Colonic mucosa (tissue), 4 donors: Measurements from ENCODE around the gene PDZRN3. TPM values are rescaled to one million over a fixed set of nuclear protein-coding genes. Genes with fewer than 3 reads are reported as not detected.

Source experiments
- DNase-seq: peaks from one replicate; pipeline ENCODE4 v3.0.0-alpha.2; 2020
- H3K27ac ChIP-seq: fragments of 200-600 bp; one replicate; pipeline ENCODE4 v1.8.0; 2021
- H3K27me3 ChIP-seq: fragments of 200-600 bp; one replicate; pipeline ENCODE4 v1.8.0; 2021
- H3K36me3 ChIP-seq: fragments of 200-600 bp; one replicate; pipeline ENCODE4 v1.8.0; 2021
- H3K4me1 ChIP-seq: fragments of 200-600 bp; one replicate; pipeline ENCODE4 v1.8.0; 2021; ENCODE audit warnings: mild to moderate bottlenecking
- H3K4me3 ChIP-seq: fragments of 200-600 bp; one replicate; pipeline ENCODE4 v1.8.0; 2021
- H3K9ac ChIP-seq, 2 donors: one replicate each; pipeline ENCODE4 v1.7.0; 2013; ENCODE audit warnings: control low read depth in 2 of 2, low read depth in 2 of 2, low read length in 2 of 2
- H3K9me3 ChIP-seq: fragments of 200-600 bp; one replicate; pipeline ENCODE4 v1.8.0; 2021
- intact Hi-C: fragments of 100-400 bp; cut with DNase I; formaldehyde crosslinking; loops from one replicate; pipeline ENCODE4 v1.14.1; 2022
- total RNA-seq, 2 donors: library from RNA; stranded (reverse); fragmentation: NEBNext Ultra II Directional in 1 of 2; extraction: Animal tissue kit (Norgen Biotek cat#: 25700) in 1 of 2; gene quantifications; one replicate each; pipeline ENCODE4 v1.2.1, GENCODE V29; 2021
- TF ChIP-seq, protein P1 (sequence below): fragments of 200-600 bp; IDR thresholded peaks from one replicate; pipeline ENCODE4 v1.8.0; 2022; ENCODE audit warnings: antibody characterized with exemption, mild to moderate bottlenecking
- donor health status: healthy.
- donor health status: DM: no; HTN: no; CAD: no.
- donor health status: DM: no; HTN: no; CAD: no.

The PDZRN3 gene
- total RNA-seq, 2 donors from 2014 or later, result 13.6 to 19.1 TPM

DNA sequence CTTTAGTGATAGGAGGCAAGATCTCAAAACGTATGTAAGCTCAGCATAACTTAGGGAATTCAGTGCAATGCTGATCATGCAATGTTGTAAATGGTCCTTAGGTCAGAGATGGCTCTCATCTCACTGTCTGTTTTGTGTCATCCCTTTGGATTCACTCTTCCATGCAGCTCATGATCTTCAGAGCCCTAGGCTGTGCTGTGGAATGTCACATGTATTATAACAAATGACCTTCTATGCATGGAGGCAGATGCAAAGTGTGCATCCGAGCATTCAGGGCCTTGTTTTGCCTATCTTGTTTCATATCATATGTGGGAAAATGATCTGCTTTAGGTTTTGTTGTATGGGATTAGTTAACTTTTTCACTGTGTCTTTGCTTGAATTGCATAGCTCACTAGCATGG, 40.5 kb upstream of the PDZRN3 start:
- TF ChIP-seq, protein P1, sequence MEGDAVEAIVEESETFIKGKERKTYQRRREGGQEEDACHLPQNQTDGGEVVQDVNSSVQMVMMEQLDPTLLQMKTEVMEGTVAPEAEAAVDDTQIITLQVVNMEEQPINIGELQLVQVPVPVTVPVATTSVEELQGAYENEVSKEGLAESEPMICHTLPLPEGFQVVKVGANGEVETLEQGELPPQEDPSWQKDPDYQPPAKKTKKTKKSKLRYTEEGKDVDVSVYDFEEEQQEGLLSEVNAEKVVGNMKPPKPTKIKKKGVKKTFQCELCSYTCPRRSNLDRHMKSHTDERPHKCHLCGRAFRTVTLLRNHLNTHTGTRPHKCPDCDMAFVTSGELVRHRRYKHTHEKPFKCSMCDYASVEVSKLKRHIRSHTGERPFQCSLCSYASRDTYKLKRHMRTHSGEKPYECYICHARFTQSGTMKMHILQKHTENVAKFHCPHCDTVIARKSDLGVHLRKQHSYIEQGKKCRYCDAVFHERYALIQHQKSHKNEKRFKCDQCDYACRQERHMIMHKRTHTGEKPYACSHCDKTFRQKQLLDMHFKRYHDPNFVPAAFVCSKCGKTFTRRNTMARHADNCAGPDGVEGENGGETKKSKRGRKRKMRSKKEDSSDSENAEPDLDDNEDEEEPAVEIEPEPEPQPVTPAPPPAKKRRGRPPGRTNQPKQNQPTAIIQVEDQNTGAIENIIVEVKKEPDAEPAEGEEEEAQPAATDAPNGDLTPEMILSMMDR, result no peak

DNA sequence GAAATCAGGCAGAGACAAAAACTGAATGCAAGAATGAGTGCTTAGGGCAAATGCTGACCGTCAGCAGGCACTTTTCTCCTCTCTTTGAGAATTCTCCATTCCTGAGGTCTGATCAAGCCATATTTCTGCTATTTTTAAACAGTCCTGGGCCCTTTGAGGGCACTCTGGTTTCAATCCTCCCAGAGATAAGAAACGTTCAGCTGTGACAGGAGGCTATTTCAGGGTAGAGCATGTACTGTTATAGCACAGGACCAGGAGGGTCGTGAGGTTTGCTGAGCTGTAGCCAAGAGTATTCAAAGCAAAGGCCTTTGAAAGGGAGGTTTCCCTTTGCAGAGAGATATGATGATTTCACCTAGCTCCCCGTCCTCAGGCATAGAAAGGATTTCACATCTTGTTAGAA, 39.6 kb upstream of the PDZRN3 start:
- no peaks in the 10 kb centered on the region for H3K36me3 ChIP-seq
- no peak overlapping the region for H3K9ac ChIP-seq
- no peak overlapping the region for H3K4me3 ChIP-seq
- H3K27ac ChIP-seq, result no peak overlapping the region
- H3K4me1 ChIP-seq, result no peaks in the 10 kb centered on the region
- intact Hi-C loops, result no loop called here
- TF ChIP-seq, protein P1, result no peak
- H3K27me3 ChIP-seq, result no peaks in the 10 kb centered on the region
- H3K9me3 ChIP-seq, result no peaks in the 10 kb centered on the region
- no peak for DNase-seq

More for the DNA sequence above, 40.5 kb upstream of the PDZRN3 start:
- Histone ChIP-seq H3K27me3 (no peaks in the 10 kb centered on the region), H3K9me3 (no peaks in the 10 kb centered on the region), H3K9ac (no peak overlapping the region), H3K4me3 (no peak overlapping the region), H3K4me1 (no peaks in the 10 kb centered on the region), H3K36me3 (no peaks in the 10 kb centered on the region), H3K27ac (no peak overlapping the region)
- intact Hi-C loops, result no loop called here
- DNase-seq, result no peak

DNA sequence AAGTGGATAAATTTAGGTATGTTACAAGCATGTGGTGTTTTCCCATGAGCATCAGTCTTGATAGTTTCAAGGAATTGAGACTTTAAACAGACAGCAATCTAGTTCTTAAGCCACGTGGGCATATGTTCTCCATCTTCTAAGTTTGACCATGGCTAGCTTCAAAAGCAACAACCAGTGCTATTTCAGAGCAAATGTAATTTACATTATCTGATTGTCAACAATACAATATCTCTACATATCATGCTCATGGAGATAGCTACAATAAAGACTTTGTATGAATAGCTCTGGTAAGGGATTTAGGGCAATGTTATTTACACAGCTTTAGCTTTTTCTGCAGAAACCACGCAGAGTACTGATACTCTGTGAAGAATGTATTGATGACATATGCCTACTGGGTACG, 38.8 kb upstream of the PDZRN3 start:
- H3K4me3 ChIP-seq, result no peak overlapping the region
- TF ChIP-seq, protein P1, result no peak

DNA sequence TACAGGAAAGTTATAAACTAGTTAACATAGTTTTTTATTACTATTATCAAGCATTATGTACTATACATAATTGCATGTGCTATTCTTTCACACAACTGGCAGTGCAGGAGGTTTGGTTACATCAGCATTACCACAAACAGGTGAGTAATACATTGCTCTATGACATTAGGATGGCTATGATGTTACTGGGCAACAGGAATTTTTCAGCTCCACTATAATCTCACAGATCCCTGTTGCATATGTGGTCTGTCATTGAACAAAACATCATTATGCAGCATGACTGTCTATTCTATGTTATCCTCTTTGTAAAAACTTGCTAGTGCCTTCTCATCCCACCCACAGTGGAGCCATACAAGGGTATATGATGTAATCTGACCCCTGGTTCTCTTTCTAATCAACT, 36.5 kb upstream of the PDZRN3 start:
- Histone ChIP-seq H3K9ac (no peak overlapping the region), H3K27me3 (no peaks in the 10 kb centered on the region), H3K4me3 (no peak overlapping the region), H3K9me3 (no peaks in the 10 kb centered on the region), H3K36me3 (no peaks in the 10 kb centered on the region), H3K4me1 (no peaks in the 10 kb centered on the region), H3K27ac (no peak overlapping the region)
- no peak for DNase-seq
- TF ChIP-seq, protein P1, result no peak
- intact Hi-C loops, result no loop called here

More for the DNA sequence above, 38.8 kb upstream of the PDZRN3 start:
- H3K4me1 ChIP-seq, result no peaks in the 10 kb centered on the region
- H3K9ac ChIP-seq, result no peak overlapping the region
- H3K27me3 ChIP-seq, result no peaks in the 10 kb centered on the region
- intact Hi-C loops, result no loop called here
- no peaks in the 10 kb centered on the region for H3K36me3 ChIP-seq
- H3K9me3 ChIP-seq, result no peaks in the 10 kb centered on the region
- H3K27ac ChIP-seq, result no peak overlapping the region
- no peak for DNase-seq

DNA sequence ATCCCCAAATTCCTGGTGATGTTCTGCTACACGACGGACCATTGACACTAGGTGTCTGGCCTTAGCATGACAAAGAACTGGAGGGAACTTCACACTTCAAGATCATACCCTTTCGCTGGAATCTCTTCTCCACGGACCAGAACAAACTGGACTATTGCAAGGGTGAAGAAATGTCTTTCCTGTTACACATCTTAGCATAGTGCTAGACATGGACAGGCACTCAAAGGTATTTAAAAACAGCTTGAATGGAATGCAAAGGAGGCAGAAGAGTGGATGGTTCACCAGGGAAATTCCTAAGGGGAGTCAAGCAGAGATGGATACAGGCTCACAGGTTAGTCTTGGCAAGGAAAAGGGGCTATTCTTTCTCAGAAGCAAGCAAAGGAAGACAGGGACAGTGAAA, 33.5 kb upstream of the PDZRN3 start:
- Histone ChIP-seq H3K4me1 (no peaks in the 10 kb centered on the region), H3K9me3 (no peaks in the 10 kb centered on the region), H3K36me3 (no peaks in the 10 kb centered on the region), H3K9ac (no peak overlapping the region), H3K27ac (no peak overlapping the region), H3K27me3 (no peaks in the 10 kb centered on the region), H3K4me3 (no peak overlapping the region)
- intact Hi-C loops, result no loop called here
- TF ChIP-seq, protein P1, result no peak
- DNase-seq, result no peak

DNA sequence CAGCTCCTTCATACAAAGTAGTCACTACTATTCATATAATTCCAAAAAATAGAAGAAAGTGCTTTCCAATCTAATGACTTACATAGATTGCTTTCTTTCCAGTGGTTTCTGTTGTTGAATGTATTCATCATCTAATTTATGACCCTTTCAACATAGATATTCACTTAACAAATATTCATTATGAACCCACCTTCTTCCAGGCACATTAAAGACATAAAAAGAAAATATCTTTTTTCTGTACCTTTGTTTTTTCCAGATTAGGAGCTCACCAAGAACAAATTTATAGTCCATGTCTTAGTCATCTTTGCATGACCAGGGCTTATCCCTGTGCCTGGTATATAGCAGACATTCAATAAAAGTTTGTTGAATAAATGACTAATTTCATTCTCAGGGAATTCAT, 32.4 kb upstream of the PDZRN3 start:
- Histone ChIP-seq H3K9ac (no peak overlapping the region), H3K4me1 (no peaks in the 10 kb centered on the region), H3K36me3 (no peaks in the 10 kb centered on the region), H3K27me3 (no peaks in the 10 kb centered on the region), H3K4me3 (no peak overlapping the region), H3K27ac (no peak overlapping the region), H3K9me3 (no peaks in the 10 kb centered on the region)
- no peak for DNase-seq
- TF ChIP-seq, protein P1, result no peak
- intact Hi-C loops, result no loop called here
